HCEC 1CT (cell line): ENCODE measurements around the gene TRIM65.
A peak's percentile ranks its signal among the peaks of the same experiment; 100 is the strongest.
"Not testable (repeated sequence)": the region's sequence is repeated elsewhere in the genome, so short reads cannot be mapped to it uniquely, and the experiment has no call there.

ENCODE experiments used
- DNase-seq: peaks from one replicate; pipeline ENCODE4 v3.0.0-alpha.2; 2017

Gene TRIM65

GRCh38 chr17:75874323-75875181 lies 22.2 kb downstream of the TRIM65 start:
- no peak for DNase-seq

- DNase-seq, result no peak
Measured at GRCh38 chr17:75873587-75874322, 23.0 kb downstream of the TRIM65 start.

GRCh38 chr17:75872434-75873351 lies 24.1 kb downstream of the TRIM65 start:
- DNase-seq, result peak; percentile 57

- not testable (repeated sequence) for DNase-seq
Measured at GRCh38 chr17:75870228-75870627, 26.5 kb downstream of the TRIM65 start.

GRCh38 chr17:75869282-75870141 lies 27.2 kb downstream of the TRIM65 start:
- DNase-seq, result peak; percentile 26

- not testable (repeated sequence) for DNase-seq
Measured at GRCh38 chr17:75868730-75869281, 27.9 kb downstream of the TRIM65 start.

- not testable (repeated sequence) for DNase-seq
Measured at GRCh38 chr17:75865404-75866188, 31.2 kb downstream of the TRIM65 start.

- not testable (repeated sequence) for DNase-seq
Measured at GRCh38 chr17:75864887-75865286, 31.9 kb downstream of the TRIM65 start.

GRCh38 chr17:75864448-75864871 lies 32.3 kb downstream of the TRIM65 start:
- peak; percentile 70 for DNase-seq

GRCh38 chr17:75861927-75862317 lies 34.8 kb downstream of the TRIM65 start:
- no peak for DNase-seq

GRCh38 chr17:75859358-75859757 lies 37.4 kb downstream of the TRIM65 start:
- DNase-seq, result not testable (repeated sequence)

GRCh38 chr17:75856062-75856756 lies 40.5 kb downstream of the TRIM65 start:
- no peak for DNase-seq

GRCh38 chr17:75855310-75856061 lies 41.3 kb downstream of the TRIM65 start, which contains the start of gene WBP2:
TSS of gene WBP2 (minus strand) at chr17:75855335. CDS start at chr17:75855297, 38 bp downstream.
- peak; percentile 100 for DNase-seq

GRCh38 chr17:75854881-75855309 lies 41.9 kb downstream of the TRIM65 start:
- no peak for DNase-seq

GRCh38 chr17:75854101-75854748 lies 42.5 kb downstream of the TRIM65 start:
- peak; percentile 68 for DNase-seq

- peak; percentile 14 for DNase-seq
Measured at GRCh38 chr17:75853433-75853832, 43.3 kb downstream of the TRIM65 start.

- not testable (repeated sequence) for DNase-seq
Measured at GRCh38 chr17:75851693-75851991, 45.1 kb downstream of the TRIM65 start.

- DNase-seq, result no peak
Measured at GRCh38 chr17:75850928-75851692, 45.6 kb downstream of the TRIM65 start.
